Parathyroid adenoma (tissue), 2 donors: ENCODE data around the gene IL3RA.
"Not testable (repeated sequence)": the region's sequence is repeated elsewhere in the genome, so short reads cannot be mapped to it uniquely, and the experiment has no call there.

Experiments used
- H2AFZ ChIP-seq: fragments of 300-600 bp; sonication (generic); one replicate; pipeline ENCODE4 v1.7.0; 2017; ENCODE audit warnings: antibody characterized with exemption, mild to moderate bottlenecking
- H3K27ac ChIP-seq: fragments of 300-600 bp; sonication (generic); one replicate; pipeline ENCODE4 v1.7.0; 2017
- H3K27me3 ChIP-seq: fragments of 300-600 bp; sonication (generic); one replicate; pipeline ENCODE4 v1.7.0; 2017; ENCODE audit warnings: low read length; ENCODE audit not compliant: control insufficient read depth, insufficient read depth
- H3K36me3 ChIP-seq: fragments of 300-600 bp; sonication (generic); one replicate; pipeline ENCODE4 v1.7.0; 2017; ENCODE audit warnings: low read length; ENCODE audit not compliant: control insufficient read depth, insufficient read depth
- H3K4me1 ChIP-seq: fragments of 300-600 bp; sonication (generic); one replicate; pipeline ENCODE4 v1.7.0; 2017; ENCODE audit warnings: control low read depth
- H3K4me2 ChIP-seq: fragments of 300-600 bp; sonication (generic); one replicate; pipeline ENCODE4 v1.7.0; 2017; ENCODE audit warnings: low read length
- H3K4me3 ChIP-seq: fragments of 300-600 bp; sonication (generic); one replicate; pipeline ENCODE4 v1.7.0; 2017; ENCODE audit warnings: low read depth, low read length
- H3K79me2 ChIP-seq: fragments of 300-600 bp; sonication (generic); one replicate; pipeline ENCODE4 v1.7.0; 2017; ENCODE audit warnings: control low read depth
- H3K9ac ChIP-seq: fragments of 300-600 bp; sonication (generic); one replicate; pipeline ENCODE4 v1.7.0; 2017; ENCODE audit warnings: mild to moderate bottlenecking
- H3K9me3 ChIP-seq: fragments of 300-600 bp; sonication (generic); one replicate; pipeline ENCODE4 v1.7.0; 2017; ENCODE audit warnings: low read length; ENCODE audit not compliant: control insufficient read depth
- CTCF ChIP-seq: fragments of 300-600 bp; sonication (generic); IDR thresholded peaks from one replicate; pipeline ENCODE4 v1.7.0; 2017; ENCODE audit warnings: antibody characterized with exemption, mild to moderate bottlenecking
- donor health status: primary hyperparathyroidism.

IL3RA gene

GRCh38 chrX:1294301-1295067 is 42.1 kb upstream of the IL3RA start:
- Histone ChIP-seq H3K27me3 (peaks cover 3% of the 10 kb centered on the region), H3K4me2 (no peak overlapping the region), H2AFZ (no peak overlapping the region), H3K9ac (no peak overlapping the region), H3K36me3 (no peaks in the 10 kb centered on the region), H3K27ac (no peak overlapping the region), H3K4me1 (no peaks in the 10 kb centered on the region), H3K9me3 (peaks cover 2% of the 10 kb centered on the region), H3K79me2 (no peaks in the 10 kb centered on the region), H3K4me3 (no peak overlapping the region)
- no peak for TF ChIP-seq CTCF

- TF ChIP-seq CTCF: no peak
- Histone ChIP-seq H3K79me2 (no peaks in the 10 kb centered on the region), H3K27me3 (peaks cover 3% of the 10 kb centered on the region), H3K4me2 (no peak overlapping the region), H3K36me3 (no peaks in the 10 kb centered on the region), H3K9me3 (peaks cover 2% of the 10 kb centered on the region), H2AFZ (no peak overlapping the region), H3K4me3 (no peak overlapping the region), H3K9ac (no peak overlapping the region), H3K27ac (no peak overlapping the region), H3K4me1 (no peaks in the 10 kb centered on the region)
These were observed 41.0 kb upstream of the IL3RA start for GRCh38 chrX:1295550-1295949.

GRCh38 chrX:1297591-1297990 is 39.0 kb upstream of the IL3RA start:
- H3K79me2 ChIP-seq, H3K9me3 ChIP-seq, H3K4me1 ChIP-seq, H3K36me3 ChIP-seq, H3K9ac ChIP-seq, H3K4me3 ChIP-seq, H3K4me2 ChIP-seq, H3K27ac ChIP-seq, H3K27me3 ChIP-seq, H2AFZ ChIP-seq: not testable (repeated sequence)

GRCh38 chrX:1300449-1300848 is 36.1 kb upstream of the IL3RA start:
- Histone ChIP-seq H3K9me3 (peaks cover 2% of the 10 kb centered on the region), H3K79me2 (no peaks in the 10 kb centered on the region), H2AFZ (no peak overlapping the region), H3K4me3 (no peak overlapping the region), H3K4me1 (no peaks in the 10 kb centered on the region), H3K27ac (no peak overlapping the region), H3K27me3 (no peaks in the 10 kb centered on the region), H3K9ac (no peak overlapping the region), H3K36me3 (no peaks in the 10 kb centered on the region), H3K4me2 (no peak overlapping the region)
- TF ChIP-seq CTCF: no peak

GRCh38 chrX:1305411-1305810 is 31.2 kb upstream of the IL3RA start:
- no peak overlapping the region for H3K4me2 ChIP-seq
- H3K79me2 ChIP-seq: no peaks in the 10 kb centered on the region
- no peak overlapping the region for H2AFZ ChIP-seq
- no peaks in the 10 kb centered on the region for H3K27me3 ChIP-seq
- H3K9me3 ChIP-seq: no peaks in the 10 kb centered on the region
- no peak overlapping the region for H3K4me3 ChIP-seq
- no peak overlapping the region for H3K27ac ChIP-seq
- H3K4me1 ChIP-seq: no peaks in the 10 kb centered on the region
- no peak for TF ChIP-seq CTCF
- no peak overlapping the region for H3K9ac ChIP-seq
- no peaks in the 10 kb centered on the region for H3K36me3 ChIP-seq
